A204.1 (cell line): Measurements from ENCODE around the gene SCAF11.
A peak's percentile ranks its signal among the peaks of the same experiment; 100 is the strongest.

Experiments used
- FAIRE-seq: peaks from 2 replicates; lab custom pipeline; 2012; peaks lifted over from hg19 to GRCh38; lab: Jason Lieb, UNC

The SCAF11 gene

DNA sequence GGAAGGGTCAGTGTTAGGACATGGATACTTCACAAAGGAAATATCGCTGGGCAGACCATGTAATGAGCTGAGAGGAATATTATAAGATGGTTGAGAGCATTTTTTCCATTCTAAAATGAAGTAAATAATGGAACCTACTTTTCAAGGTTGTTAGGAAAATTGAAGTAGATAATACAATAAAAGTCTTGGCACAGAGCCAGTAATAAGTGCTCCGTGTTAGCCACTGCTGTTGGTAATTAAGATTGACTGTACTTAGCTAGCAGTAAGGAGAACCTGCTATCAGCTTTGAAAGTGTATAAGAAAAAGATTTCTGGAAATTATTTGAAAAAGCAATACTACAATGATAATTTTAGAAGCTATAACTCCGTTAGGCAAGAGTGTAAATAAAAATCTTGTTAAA is 77.6 kb downstream of the SCAF11 start:
- no peak for FAIRE-seq

DNA sequence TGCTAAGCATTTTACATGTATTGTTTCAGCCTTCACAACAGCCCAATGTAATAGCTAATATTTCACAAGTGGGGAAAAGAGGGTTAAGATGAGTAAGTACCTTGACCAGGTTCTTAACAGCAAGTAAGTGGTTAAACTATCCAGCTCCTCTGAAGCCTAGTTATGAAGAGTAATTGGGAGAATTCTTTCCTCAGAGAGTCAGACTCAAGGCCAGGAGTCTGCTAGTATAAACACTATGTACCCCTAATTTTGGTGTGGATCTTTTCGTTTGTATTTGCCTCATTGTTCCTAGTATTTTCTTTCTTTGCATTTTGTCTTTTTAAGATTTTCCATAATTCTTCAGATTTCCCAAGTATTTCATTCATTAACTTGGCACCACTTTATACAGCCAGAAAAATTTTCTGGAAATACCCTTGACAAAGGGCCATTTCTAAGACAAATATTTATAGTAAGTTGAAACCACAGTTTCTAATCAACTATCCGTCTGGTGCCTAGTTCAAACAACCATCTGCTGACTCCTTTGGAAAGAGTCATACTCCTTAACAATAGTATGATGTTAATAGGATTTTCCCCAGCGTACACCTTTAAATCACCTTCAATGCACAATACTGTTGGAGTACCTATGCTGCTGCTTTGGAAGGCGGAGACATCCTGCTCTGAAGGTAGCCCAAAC is 81.2 kb downstream of the SCAF11 start:
- FAIRE-seq, result no peak

GRCh38 chr12:45907955-45908354 is 82.4 kb downstream of the SCAF11 start:
- no peak for FAIRE-seq

DNA sequence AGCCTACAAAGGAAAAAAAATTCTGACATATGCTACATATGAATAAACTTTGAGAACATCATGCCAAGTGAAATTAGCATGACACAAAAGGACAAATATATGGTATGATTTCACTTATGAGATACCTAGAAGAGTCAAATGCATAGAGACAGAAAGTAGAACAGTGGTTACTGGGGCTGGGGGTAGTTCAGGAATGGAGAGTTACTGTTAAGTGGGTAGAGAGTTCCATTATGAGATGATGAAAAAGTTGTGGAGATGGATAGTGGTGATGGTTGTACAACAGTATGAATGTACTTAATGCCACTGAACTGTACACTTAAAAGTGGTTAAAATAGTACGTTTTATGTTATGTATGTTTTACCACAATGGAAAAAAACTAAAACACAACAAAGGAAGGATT is 92.3 kb downstream of the SCAF11 start:
- FAIRE-seq, result no peak

GRCh38 chr12:45895961-45896360 is 94.4 kb downstream of the SCAF11 start:
- FAIRE-seq, result no peak

DNA sequence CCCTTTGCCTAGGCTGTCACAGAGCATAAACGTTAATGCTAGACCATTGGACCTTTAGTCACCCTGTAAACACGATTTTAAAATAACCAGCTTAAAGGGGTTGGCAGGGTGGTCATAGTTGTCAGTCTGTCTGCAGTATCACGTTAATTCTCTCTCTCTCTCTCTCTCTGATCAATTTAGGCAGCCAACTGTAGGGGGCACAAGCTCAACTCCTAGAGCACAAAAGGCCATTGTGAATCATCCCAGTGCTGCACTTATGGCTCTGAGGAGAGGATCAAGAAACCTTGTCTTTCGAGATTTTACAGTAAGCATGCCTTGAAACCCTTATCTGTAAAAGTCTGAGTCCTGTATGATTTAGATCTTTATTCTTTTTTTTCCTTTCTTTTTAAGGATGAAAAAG is 97.1 kb downstream of the SCAF11 start:
- no peak for FAIRE-seq

DNA sequence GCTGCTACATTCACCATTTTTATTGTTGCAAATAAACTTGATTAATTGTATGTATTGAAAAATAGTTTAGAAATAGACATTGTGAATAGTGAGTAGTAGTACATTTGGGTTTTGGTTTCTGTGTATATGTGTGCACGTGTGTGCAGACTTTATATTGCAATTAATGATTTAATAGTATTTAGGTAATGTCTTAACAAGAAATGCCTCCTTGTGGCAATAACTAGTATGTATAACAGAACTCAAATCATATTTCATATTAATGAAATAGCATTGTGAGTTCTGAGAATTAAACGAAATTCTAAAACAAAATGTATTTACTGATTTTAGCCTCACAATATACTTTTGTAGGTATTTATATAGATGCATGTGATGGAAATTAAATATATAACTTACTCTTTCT is 100.1 kb downstream of the SCAF11 start:
- FAIRE-seq, result peak; percentile 90

DNA sequence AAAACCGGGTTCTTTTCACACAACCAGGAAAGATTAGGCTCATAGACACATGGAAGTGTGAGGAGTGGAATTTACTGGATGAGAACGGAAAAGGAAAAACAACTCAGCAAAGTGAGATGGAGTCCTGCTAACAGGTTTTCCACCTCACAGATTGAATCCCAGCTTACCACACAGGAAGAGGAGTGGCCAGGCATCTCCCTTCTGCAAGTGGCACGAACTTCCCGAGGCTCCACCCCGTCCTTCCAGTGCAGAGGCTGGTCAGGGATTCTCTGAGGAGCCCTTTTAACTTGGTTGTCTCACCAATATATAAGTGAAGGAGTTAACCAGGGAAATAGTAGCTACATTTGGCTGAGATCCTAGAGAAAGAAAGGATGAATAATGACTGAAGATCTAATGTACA is 102.8 kb downstream of the SCAF11 start:
- no peak for FAIRE-seq

GRCh38 chr12:45886685-45887084 is 103.7 kb downstream of the SCAF11 start:
- FAIRE-seq, result no peak

GRCh38 chr12:45883187-45883586 is 107.2 kb downstream of the SCAF11 start:
- peak; percentile 41 for FAIRE-seq

DNA sequence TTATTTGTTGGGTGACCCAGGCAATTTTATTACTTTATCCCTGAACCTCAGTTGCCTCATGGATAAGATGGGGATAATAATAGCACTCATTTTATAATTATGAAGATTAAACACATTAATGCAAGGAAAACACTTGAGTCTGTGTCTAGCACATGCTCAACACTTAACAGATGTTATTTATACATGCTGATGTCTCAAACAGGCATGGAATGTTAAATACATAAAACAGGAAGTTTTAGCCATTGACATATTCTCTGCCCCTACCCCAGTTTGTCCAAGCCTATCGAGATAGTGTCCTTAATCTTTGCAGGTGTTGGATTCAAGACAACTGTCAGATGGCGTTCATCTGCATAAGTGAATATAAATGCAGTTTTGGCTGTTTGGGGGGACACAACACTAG is 109.8 kb downstream of the SCAF11 start:
- no peak for FAIRE-seq

DNA sequence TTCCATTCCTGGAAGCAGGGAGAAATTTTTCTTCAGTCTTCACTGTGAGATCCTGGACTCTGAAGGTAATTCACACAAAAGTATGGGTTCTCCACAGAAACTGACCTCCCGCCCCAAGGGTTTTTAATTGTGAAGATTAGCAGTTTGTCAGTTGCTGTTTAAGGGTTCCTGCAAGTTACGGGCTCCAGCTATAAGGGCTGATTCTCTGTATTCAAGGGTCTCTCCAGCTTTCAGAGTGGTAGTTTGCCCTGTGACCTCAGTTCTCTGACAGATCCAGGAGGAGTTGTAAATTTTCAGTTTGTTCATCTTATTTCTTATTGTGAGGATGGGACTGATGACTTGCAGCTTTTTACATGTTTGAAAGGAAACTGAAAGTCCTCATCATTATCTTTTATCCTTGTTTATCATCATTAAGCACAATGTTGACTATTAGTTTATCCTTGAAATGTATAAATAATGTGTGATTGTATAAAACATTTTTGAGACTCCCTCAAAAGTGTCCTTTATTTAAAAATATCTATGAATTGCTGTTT is 110.9 kb downstream of the SCAF11 start:
- FAIRE-seq, result no peak

DNA sequence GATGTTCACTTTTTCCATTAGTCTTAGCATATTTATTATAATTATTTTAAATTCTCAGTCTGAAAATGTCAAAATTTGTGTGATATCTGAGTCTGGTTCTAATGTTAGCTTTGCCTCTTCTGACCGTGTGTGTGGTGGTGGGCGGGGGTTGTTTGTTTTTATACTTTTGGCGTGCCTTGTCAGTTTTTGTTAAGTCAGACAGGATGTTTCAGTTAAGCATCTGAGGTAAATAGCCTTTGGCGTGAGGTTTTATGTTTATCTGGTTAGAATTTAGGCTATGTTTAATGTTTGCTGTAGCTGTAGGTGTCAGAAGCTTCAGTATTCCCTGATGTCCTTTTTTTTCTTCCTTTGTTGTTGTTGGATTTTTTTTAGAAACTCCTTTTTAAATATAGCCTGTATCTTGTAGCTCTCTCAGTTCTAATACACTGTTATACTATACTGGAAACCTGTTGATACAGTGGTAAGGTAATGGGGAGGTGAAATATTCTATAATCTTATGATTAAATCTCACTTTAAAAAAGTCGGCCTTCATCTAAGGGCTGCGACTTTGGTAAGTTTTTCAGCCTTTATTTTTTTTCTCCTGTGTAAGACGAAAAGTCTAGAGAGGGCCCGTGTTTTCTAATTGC is 111.6 kb downstream of the SCAF11 start:
- FAIRE-seq, result no peak

DNA sequence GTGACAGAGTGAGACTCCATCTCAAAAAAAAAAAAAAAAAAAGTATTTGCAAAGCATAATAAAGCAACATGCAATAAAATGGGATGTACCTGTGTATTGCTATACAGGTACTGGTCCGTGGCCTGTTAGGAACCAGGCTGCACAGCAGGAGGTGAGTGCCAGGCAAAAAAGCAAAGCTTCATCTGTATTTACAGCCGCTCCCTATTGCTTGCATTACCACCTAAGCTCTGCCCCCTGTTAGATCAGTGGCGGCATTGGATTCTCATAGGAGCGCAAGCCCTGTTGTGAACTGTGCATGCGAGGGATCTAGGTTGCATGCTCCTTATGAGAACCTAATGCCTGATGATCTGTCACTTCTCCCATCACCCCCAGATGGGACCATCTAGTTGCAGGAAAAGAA is 113.3 kb downstream of the SCAF11 start:
- FAIRE-seq, result no peak

GRCh38 chr12:45872446-45872845 is 117.9 kb downstream of the SCAF11 start:
- no peak for FAIRE-seq
